Immature natural killer cell (primary cell): ENCODE data around the gene ACACB. TPM values are rescaled to one million over a fixed set of nuclear protein-coding genes. Genes with fewer than 3 reads are reported as not detected.

ENCODE experiments used
- DNase-seq, 3 donors: peaks; one replicate each; pipeline ENCODE4 v3.0.0; 2022; ENCODE audit warnings: mixed read lengths in 1 of 3
- H3K27ac Mint-ChIP-seq, 6 donors: one replicate each; pipeline ENCODE4 v1.8.0; 2020; ENCODE audit warnings: mixed read lengths in 6 of 6, mild to moderate bottlenecking in 5 of 6, inconsistent platforms in 4 of 6, moderate library complexity in 3 of 6
- H3K27me3 Mint-ChIP-seq, 3 donors: one replicate each; pipeline ENCODE4 v1.8.0; 2020 to 2021; ENCODE audit warnings: low read depth in 3 of 3, mild to moderate bottlenecking in 3 of 3, mixed read lengths in 3 of 3, moderate library complexity in 3 of 3, inconsistent platforms in 1 of 3
- H3K36me3 Mint-ChIP-seq, 3 donors: one replicate each; pipeline ENCODE4 v1.8.0; 2020; ENCODE audit warnings: mixed read lengths in 3 of 3, inconsistent platforms in 2 of 3, mild to moderate bottlenecking in 2 of 3
- H3K4me1 Mint-ChIP-seq, 2 donors: one replicate each; pipeline ENCODE4 v1.8.0; 2020; ENCODE audit warnings: inconsistent platforms in 2 of 2, mild to moderate bottlenecking in 2 of 2, mixed read lengths in 2 of 2, moderate library complexity in 1 of 2
- H3K4me3 Mint-ChIP-seq, 5 donors: one replicate each; pipeline ENCODE4 v1.8.0; 2020; ENCODE audit warnings: mild to moderate bottlenecking in 5 of 5, mixed read lengths in 5 of 5, inconsistent platforms in 3 of 5, moderate library complexity in 3 of 5
- H3K9me3 Mint-ChIP-seq, 6 donors: one replicate each; pipeline ENCODE4 v1.8.0; 2020; ENCODE audit warnings: mild to moderate bottlenecking in 6 of 6, mixed read lengths in 6 of 6, inconsistent platforms in 4 of 6, moderate library complexity in 3 of 6
- polyA plus RNA-seq, 3 donors: library from polyadenylated mRNA; unstranded; fragments of 300-500 nt; fragmentation: Illumina TruSeq; gene quantifications; one replicate each; pipeline ENCODE4 v1.2.3, GENCODE V29; 2021

Gene ACACB
- polyA plus RNA-seq, 3 donors from 2014 or later = 1.2 to 2.1 TPM; not detected in 1

- H3K27ac Mint-ChIP-seq = no peak overlapping the region
- H3K4me1 Mint-ChIP-seq = peaks cover 1 to 10% of the 10 kb centered on the region in 2 donors
- no peak for DNase-seq
- no peaks in the 10 kb centered on the region for H3K9me3 Mint-ChIP-seq
- peaks cover 0 to 2% (median 0%) of the 10 kb centered on the region in 3 donors for H3K27me3 Mint-ChIP-seq
- H3K36me3 Mint-ChIP-seq = no peaks in the 10 kb centered on the region
- H3K4me3 Mint-ChIP-seq = no peak overlapping the region
Measured at GRCh38 chr12:109115404-109115757, 1.0 kb upstream of the ACACB start.

GRCh38 chr12:109116611-109116949, 193 bp downstream of the ACACB start:
- Mint-ChIP-seq H3K36me3 (no peaks in the 10 kb centered on the region), H3K27ac (no peak overlapping the region), H3K4me3 (no peak overlapping the region), H3K27me3 (peaks cover 0 to 2% (median 0%) of the 10 kb centered on the region in 3 donors), H3K9me3 (no peaks in the 10 kb centered on the region), H3K4me1 (peaks cover 1 to 9% of the 10 kb centered on the region in 2 donors)
- DNase-seq = no peak

DNA sequence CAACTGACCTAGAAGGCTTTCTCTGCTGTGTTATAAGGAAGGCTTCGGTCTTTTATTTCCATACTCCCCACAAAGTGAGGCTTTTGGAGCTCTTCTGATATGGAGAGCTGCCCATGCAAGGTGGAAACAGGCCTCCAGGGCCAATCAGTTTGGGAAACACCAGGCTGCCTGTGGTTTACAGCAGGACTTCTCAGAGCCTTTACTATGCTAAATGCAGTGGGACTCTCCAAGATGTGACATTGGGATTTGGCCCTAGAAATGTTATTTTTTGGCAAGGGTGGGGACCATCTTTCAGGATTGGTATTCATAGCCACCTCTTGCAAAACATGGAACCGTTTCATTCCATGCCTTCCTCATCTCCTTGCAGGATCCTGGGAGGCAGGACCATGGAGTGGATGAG, 3.7 kb downstream of the ACACB start:
- H3K36me3 Mint-ChIP-seq = peaks cover 0 to 3% (median 0%) of the 10 kb centered on the region in 3 donors
- DNase-seq = no peak
- no peak overlapping the region for H3K27ac Mint-ChIP-seq
- no peaks in the 10 kb centered on the region for H3K9me3 Mint-ChIP-seq
- no peak overlapping the region for H3K4me3 Mint-ChIP-seq
- H3K27me3 Mint-ChIP-seq = peaks cover 0 to 2% (median 0%) of the 10 kb centered on the region in 3 donors
- H3K4me1 Mint-ChIP-seq = peaks cover 0 to 6% of the 10 kb centered on the region in 2 donors

- H3K27me3 Mint-ChIP-seq = peaks cover 0 to 2% (median 0%) of the 10 kb centered on the region in 3 donors
- H3K27ac Mint-ChIP-seq = no peak overlapping the region
- H3K9me3 Mint-ChIP-seq = no peaks in the 10 kb centered on the region
- no peak overlapping the region for H3K4me3 Mint-ChIP-seq
- peaks cover 0 to 3% (median 0%) of the 10 kb centered on the region in 3 donors for H3K36me3 Mint-ChIP-seq
- H3K4me1 Mint-ChIP-seq = peaks cover 3 to 11% of the 10 kb centered on the region in 2 donors
- no peak for DNase-seq
Measured at GRCh38 chr12:109120557-109120956, 4.2 kb downstream of the ACACB start.

GRCh38 chr12:109121346-109121880, 5.0 kb downstream of the ACACB start:
- Mint-ChIP-seq H3K9me3 (no peaks in the 10 kb centered on the region), H3K36me3 (peaks cover 0 to 3% (median 0%) of the 10 kb centered on the region in 3 donors), H3K27ac (no peak overlapping the region)

DNA sequence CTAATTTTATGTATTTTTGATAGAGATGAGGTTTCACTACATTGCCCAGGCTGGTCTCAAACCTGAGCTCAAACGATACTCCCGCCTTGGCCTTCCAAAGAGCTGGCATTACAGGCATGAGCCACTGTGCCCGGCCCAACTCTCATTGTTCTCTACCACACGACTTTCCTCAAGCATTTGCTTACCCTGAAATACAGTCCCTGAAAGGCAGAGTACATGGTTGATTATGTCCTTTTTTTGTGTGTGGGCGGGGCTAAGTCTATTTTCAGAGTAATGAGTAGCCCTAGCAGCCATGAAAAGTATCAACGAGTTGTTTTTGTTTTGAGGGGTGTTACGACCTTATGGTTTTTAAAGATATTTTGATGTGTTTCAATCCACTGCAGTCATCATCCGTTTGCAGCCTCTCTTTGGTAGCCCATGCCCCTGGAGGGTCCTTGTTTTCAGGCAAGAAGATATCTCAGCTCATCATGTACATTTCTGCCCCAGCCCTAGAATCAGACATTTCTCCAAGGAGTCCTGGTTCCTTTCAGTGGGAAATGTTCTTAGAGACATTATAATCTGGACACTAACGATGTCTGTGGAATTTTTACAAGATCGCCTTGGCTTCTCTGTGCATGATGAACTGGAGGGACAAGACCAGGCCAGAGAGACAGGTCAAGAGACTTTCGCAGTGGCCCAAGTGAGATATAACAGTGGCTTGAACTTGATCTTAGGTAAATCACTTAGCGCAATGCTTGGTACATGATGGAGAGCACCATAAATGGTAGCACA, 8.7 kb downstream of the ACACB start:
- Mint-ChIP-seq H3K27ac (peak overlapping the region in 1 of 6 donors; percentile 40), H3K27me3 (peaks cover 0 to 2% (median 2%) of the 10 kb centered on the region in 3 donors), H3K36me3 (peaks cover 0 to 3% (median 0%) of the 10 kb centered on the region in 3 donors), H3K9me3 (no peaks in the 10 kb centered on the region), H3K4me3 (no peak overlapping the region), H3K4me1 (peaks cover 7 to 11% of the 10 kb centered on the region in 2 donors)
- DNase-seq = no peak

More at GRCh38 chr12:109121346-109121880, 5.0 kb downstream of the ACACB start:
- peaks cover 0 to 2% (median 2%) of the 10 kb centered on the region in 3 donors for H3K27me3 Mint-ChIP-seq
- DNase-seq = no peak
- H3K4me3 Mint-ChIP-seq = no peak overlapping the region
- H3K4me1 Mint-ChIP-seq = peaks cover 7 to 11% of the 10 kb centered on the region in 2 donors

DNA sequence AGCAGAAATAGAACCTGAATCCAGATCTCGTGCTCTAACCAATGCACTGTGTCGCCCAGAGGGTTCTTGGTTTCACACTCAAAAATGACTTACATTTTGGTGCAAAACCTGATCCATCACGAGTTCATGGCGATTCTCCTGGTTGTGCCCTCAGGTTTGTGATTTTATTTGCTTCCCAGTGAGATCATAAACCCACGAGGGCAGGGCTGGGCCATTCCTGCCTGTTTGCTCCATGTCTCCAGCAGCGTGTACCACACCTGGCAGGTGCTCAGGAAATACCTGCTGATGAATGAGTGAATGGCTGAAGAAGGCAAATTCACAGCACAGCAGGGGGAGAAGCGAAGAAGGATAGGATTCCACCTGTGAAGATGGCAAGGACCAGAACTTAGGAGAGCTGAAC, 9.4 kb downstream of the ACACB start:
- Mint-ChIP-seq H3K9me3 (no peaks in the 10 kb centered on the region), H3K27ac (no peak overlapping the region), H3K4me1 (peaks cover 7 to 11% of the 10 kb centered on the region in 2 donors), H3K36me3 (peaks cover 0 to 3% (median 0%) of the 10 kb centered on the region in 3 donors), H3K27me3 (peaks cover 0 to 2% (median 2%) of the 10 kb centered on the region in 3 donors), H3K4me3 (no peak overlapping the region)
- DNase-seq = no peak

GRCh38 chr12:109126784-109127183, 10.4 kb downstream of the ACACB start:
- no peak for DNase-seq
- peaks cover 7 to 11% of the 10 kb centered on the region in 2 donors for H3K4me1 Mint-ChIP-seq
- H3K27me3 Mint-ChIP-seq = peaks cover 0 to 2% (median 0%) of the 10 kb centered on the region in 3 donors
- H3K4me3 Mint-ChIP-seq = no peak overlapping the region
- no peaks in the 10 kb centered on the region for H3K9me3 Mint-ChIP-seq
- H3K36me3 Mint-ChIP-seq = peaks cover 0 to 3% (median 0%) of the 10 kb centered on the region in 3 donors
- H3K27ac Mint-ChIP-seq = no peak overlapping the region

- H3K27ac Mint-ChIP-seq = no peak overlapping the region
- peaks cover 0 to 4% (median 2%) of the 10 kb centered on the region in 3 donors for H3K27me3 Mint-ChIP-seq
- peaks cover 0 to 3% (median 0%) of the 10 kb centered on the region in 3 donors for H3K36me3 Mint-ChIP-seq
- peaks cover 7 to 11% of the 10 kb centered on the region in 2 donors for H3K4me1 Mint-ChIP-seq
- no peaks in the 10 kb centered on the region for H3K9me3 Mint-ChIP-seq
- H3K4me3 Mint-ChIP-seq = no peak overlapping the region
- DNase-seq = no peak
Measured at GRCh38 chr12:109127533-109128242, 11.3 kb downstream of the ACACB start.

- H3K27me3 Mint-ChIP-seq = peaks cover 0 to 4% (median 4%) of the 10 kb centered on the region in 3 donors
- H3K27ac Mint-ChIP-seq = no peak overlapping the region
- H3K36me3 Mint-ChIP-seq = peaks cover 0 to 3% (median 0%) of the 10 kb centered on the region in 3 donors
- peaks cover 4 to 6% of the 10 kb centered on the region in 2 donors for H3K4me1 Mint-ChIP-seq
- H3K4me3 Mint-ChIP-seq = no peak overlapping the region
- DNase-seq = no peak
- no peaks in the 10 kb centered on the region for H3K9me3 Mint-ChIP-seq
Measured at GRCh38 chr12:109130297-109131153, 14.1 kb downstream of the ACACB start.

DNA sequence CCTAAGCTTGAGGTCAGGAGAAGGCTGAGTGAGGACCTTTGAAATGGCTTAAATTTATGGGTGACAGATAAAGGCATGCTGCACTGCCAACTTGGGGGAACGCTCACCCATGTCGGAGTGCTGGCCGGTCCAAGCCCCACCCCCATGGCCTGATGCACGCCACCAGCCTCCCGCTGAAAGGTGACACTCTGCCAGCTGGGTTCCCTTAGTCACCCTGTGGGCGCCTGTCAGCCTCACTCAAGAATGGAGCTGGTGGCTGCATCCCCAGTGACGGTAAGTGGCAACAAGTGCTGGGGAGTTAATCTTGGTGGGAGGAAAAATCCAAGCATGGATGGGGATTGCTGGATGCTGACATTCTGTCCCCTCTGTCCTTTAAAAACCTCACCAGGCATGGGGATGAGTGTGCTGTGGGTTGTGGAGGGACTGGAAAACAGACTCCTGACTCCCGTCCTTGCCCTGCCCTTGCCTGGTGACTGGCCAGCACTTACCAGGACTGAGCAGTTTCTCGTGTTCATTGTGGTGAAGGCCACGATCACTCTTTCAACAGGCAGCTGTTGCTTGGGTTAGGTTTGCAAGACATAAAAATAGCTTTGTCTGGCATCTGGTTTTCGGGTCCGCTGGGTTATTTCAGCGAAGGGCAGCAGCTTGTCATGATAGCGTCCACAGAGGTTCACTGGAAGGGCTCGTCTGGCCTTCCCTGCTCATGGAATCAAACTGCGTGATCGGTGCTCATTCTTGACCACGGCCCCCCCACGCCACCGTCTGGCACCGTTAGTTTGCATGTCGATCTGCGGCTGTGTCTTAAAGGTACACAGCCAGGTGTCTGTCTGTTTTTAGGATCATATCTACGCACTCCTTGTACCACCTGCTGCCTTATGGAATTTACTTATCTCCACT, 15.0 kb downstream of the ACACB start:
- Mint-ChIP-seq H3K4me3 (no peak overlapping the region), H3K27ac (no peak overlapping the region), H3K4me1 (no peaks in the 10 kb centered on the region), H3K27me3 (peaks cover 0 to 4% (median 2%) of the 10 kb centered on the region in 3 donors), H3K9me3 (no peaks in the 10 kb centered on the region), H3K36me3 (peaks cover 0 to 3% (median 0%) of the 10 kb centered on the region in 3 donors)
- DNase-seq = no peak

DNA sequence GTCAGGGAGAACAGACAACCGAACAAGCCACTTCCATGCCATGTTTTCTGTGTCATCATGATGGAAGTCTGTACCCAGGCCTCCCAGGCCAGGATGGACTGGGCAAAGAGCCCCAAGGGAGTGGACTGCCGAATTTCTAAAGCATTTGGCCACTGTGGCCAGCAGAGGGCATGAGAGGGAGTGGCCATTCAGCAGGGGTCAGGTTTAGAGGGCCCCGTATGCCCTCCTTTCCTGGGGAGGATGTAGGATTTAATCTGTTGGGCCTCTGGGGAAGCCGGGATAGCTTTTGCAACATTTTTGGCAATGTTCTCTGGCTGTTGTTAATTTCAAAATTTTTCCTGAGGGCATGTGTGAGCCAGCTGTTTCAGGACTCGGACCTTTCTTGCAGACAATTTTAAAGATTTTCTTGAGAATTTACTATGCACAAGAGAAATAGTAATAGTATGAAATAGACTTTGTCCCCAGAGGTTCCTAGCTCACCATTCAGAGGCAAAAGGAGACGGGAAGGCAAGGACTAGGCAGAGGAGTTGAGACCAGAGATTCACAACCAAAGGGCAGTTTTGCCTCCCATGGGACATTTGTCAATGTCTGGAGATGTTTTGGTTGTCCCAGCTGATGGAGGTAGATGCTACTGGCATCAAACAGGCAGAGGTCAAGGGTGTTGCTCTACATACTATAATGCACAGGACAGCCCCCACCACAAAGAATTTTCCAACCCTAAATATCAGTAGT, 18.0 kb downstream of the ACACB start:
- Mint-ChIP-seq H3K27ac (no peak overlapping the region), H3K4me1 (no peaks in the 10 kb centered on the region), H3K36me3 (peaks cover 0 to 3% (median 0%) of the 10 kb centered on the region in 3 donors), H3K9me3 (no peaks in the 10 kb centered on the region), H3K4me3 (no peak overlapping the region), H3K27me3 (peaks cover 2 to 12% (median 4%) of the 10 kb centered on the region in 3 donors)
- no peak for DNase-seq
